SJCRH30 (cell line): Measurements from ENCODE around the gene GPATCH2. TPM values are rescaled to one million over a fixed set of nuclear protein-coding genes. Genes with fewer than 3 reads are reported as not detected.

Experiments
- DNase-seq, 2 experiments: peaks; one replicate each; pipeline ENCODE4 v3.0.0-alpha.2; 2015 to 2020
- H3K27ac ChIP-seq: fragments of 250-450 bp; sonication (Bioruptor Pico); 2 replicates; pipeline ENCODE4 v1.5.1; 2020; ENCODE audit warnings: mild to moderate bottlenecking, moderate library complexity
- H3K27me3 ChIP-seq: fragments of 250-450 bp; sonication (Bioruptor Pico); 2 replicates; pipeline ENCODE4 v1.5.1; 2020; ENCODE audit warnings: mild to moderate bottlenecking, moderate library complexity
- H3K36me3 ChIP-seq: fragments of 250-450 bp; sonication (Bioruptor Pico); 2 replicates; pipeline ENCODE4 v1.5.1; 2020; ENCODE audit warnings: mild to moderate bottlenecking, moderate library complexity
- H3K4me1 ChIP-seq: fragments of 250-450 bp; sonication (Bioruptor Pico); 2 replicates; pipeline ENCODE4 v1.5.1; 2020; ENCODE audit warnings: mild to moderate bottlenecking, moderate library complexity
- H3K4me3 ChIP-seq: fragments of 250-450 bp; sonication (Bioruptor Pico); 2 replicates; pipeline ENCODE4 v1.5.1; 2020; ENCODE audit warnings: mild to moderate bottlenecking, moderate library complexity
- H3K9me3 ChIP-seq: fragments of 250-450 bp; sonication (Bioruptor Pico); replicated peaks from 2 replicates; pipeline ENCODE4 v1.5.1; 2020; ENCODE audit warnings: mild to moderate bottlenecking, moderate library complexity
- total RNA-seq: library from RNA; depleted of rRNA; stranded (reverse); fragments of >200 nt; shearing (Covaris generic); gene quantifications from 2 replicates; pipeline ENCODE4 v1.2.3, GENCODE V29; 2014

GPATCH2 gene
- total RNA-seq, 1 experiment from 2014 or later = 28.1 TPM

DNA sequence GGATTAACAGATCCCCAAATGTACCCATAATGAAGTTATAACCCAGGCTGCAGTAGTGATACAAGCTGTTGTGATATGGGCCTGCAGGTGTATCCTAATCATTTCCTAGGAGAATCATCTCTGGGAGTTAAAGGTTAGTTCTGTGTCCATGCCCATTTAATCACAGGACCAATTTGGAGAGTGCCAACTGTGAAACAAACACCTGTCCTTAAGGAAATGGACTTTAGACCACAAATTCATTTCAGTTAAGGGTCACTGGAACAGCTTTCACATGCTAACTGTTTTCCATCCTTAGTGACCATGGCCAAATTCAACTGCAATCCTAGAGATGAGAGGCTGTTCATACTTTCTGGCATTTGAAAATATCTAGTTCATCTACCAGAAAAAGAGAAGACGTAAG is 160.9 kb downstream of the GPATCH2 start:
- Histone ChIP-seq H3K27ac (no peak overlapping the region), H3K36me3 (no peaks in the 10 kb centered on the region), H3K4me1 (no peaks in the 10 kb centered on the region; the same call in 1 of the 2 replicates), H3K4me3 (no peak overlapping the region), H3K27me3 (no peaks in the 10 kb centered on the region), H3K9me3 (0 out of 2 replicates have a peak, but pooled peaks cover 2% of the 10 kb centered on the region)
- DNase-seq = peak in 1 of 2 experiments; percentile 6

GRCh38 chr1:217465102-217465501 is 165.8 kb downstream of the GPATCH2 start:
- Histone ChIP-seq H3K27ac (no peak overlapping the region), H3K27me3 (no peaks in the 10 kb centered on the region), H3K9me3 (0 out of 2 replicates have a peak, but pooled peaks cover 7% of the 10 kb centered on the region), H3K36me3 (no peaks in the 10 kb centered on the region), H3K4me3 (no peak overlapping the region), H3K4me1 (no peaks in the 10 kb centered on the region)
- DNase-seq = no peak

- no peak for DNase-seq
- Histone ChIP-seq H3K27ac (no peak overlapping the region), H3K36me3 (no peaks in the 10 kb centered on the region), H3K9me3 (0 out of 2 replicates have a peak, but pooled peaks cover 7% of the 10 kb centered on the region), H3K4me1 (no peaks in the 10 kb centered on the region), H3K27me3 (no peaks in the 10 kb centered on the region), H3K4me3 (no peak overlapping the region)
Observed at GRCh38 chr1:217462666-217463065, 168.2 kb downstream of the GPATCH2 start.

GRCh38 chr1:217462159-217462558 is 168.7 kb downstream of the GPATCH2 start:
- Histone ChIP-seq H3K36me3 (no peaks in the 10 kb centered on the region), H3K4me1 (no peaks in the 10 kb centered on the region), H3K9me3 (0 out of 2 replicates have a peak, but pooled peaks cover 7% of the 10 kb centered on the region), H3K27me3 (no peaks in the 10 kb centered on the region), H3K27ac (no peak overlapping the region), H3K4me3 (no peak overlapping the region)
- no peak for DNase-seq

DNA sequence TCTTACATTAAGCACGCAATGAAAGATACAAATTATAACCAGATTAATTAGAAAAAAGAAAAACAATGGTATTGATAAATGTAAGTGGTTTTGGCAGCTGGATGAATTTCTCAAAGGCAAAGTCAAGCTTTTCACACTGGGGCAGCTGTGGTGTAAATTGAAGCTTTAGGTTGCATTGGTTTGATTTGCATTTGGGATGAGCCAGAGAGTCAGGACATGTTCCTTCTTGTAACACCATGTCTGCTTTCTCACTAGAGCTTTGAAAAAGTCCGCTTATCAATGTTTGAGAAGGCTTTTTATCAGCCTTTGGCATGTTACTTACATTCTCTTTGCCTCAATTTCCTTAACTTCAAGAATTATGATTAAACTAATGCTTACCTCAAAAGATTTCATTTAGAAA is 173.9 kb downstream of the GPATCH2 start:
- Histone ChIP-seq H3K27me3 (no peaks in the 10 kb centered on the region), H3K36me3 (no peaks in the 10 kb centered on the region), H3K9me3 (no peaks in the 10 kb centered on the region), H3K4me3 (no peak overlapping the region), H3K27ac (no peak overlapping the region), H3K4me1 (no peaks in the 10 kb centered on the region)
- DNase-seq = no peak

DNA sequence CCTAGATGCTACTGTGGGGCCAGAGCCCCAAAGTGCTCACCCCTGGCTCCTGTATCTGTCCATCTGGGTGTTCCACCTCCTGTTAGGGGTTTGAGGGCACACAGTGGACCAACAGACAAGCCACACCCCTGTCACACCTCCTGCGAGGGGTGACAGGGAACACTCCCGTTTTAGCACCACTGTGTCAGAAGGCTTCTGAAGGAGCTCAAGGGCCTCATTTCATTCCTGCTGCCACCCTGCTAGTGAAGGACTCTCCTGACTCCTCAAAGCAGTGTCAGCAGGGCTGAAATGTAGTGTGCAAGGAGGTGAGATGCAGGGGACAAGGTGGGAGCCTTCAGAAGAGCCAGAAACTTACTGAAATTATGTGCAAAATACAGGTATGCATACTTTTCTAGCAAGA is 174.6 kb downstream of the GPATCH2 start:
- Histone ChIP-seq H3K36me3 (no peaks in the 10 kb centered on the region), H3K27ac (no peak overlapping the region), H3K9me3 (no peaks in the 10 kb centered on the region), H3K4me3 (no peak overlapping the region), H3K27me3 (no peaks in the 10 kb centered on the region), H3K4me1 (no peaks in the 10 kb centered on the region)
- DNase-seq = no peak

GRCh38 chr1:217453816-217454215 is 177.1 kb downstream of the GPATCH2 start:
- Histone ChIP-seq H3K27ac (no peak overlapping the region), H3K9me3 (no peaks in the 10 kb centered on the region), H3K4me1 (no peaks in the 10 kb centered on the region), H3K36me3 (no peaks in the 10 kb centered on the region), H3K4me3 (no peak overlapping the region), H3K27me3 (no peaks in the 10 kb centered on the region)
- DNase-seq = no peak

DNA sequence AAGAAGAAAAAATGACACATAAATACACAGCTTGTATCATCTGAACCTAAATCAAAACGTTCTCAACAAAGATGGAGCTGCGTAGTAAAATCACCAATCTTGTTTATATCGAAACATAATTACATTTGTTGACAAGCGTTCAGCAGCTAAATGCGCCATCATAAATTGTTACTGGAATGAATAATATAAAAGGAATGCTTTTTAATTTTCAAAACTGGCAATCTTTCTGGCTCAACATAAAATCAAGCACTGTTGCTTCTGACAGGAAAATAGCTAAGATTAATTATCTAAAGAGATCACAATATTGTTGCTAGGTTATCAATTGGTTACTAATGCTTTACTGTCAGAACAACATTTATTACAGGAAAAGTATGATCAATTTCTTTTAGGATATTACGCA is 181.5 kb downstream of the GPATCH2 start:
- Histone ChIP-seq H3K27me3 (no peaks in the 10 kb centered on the region), H3K4me3 (no peak overlapping the region), H3K36me3 (no peaks in the 10 kb centered on the region), H3K4me1 (no peaks in the 10 kb centered on the region), H3K9me3 (no peaks in the 10 kb centered on the region), H3K27ac (no peak overlapping the region)
- DNase-seq = no peak

DNA sequence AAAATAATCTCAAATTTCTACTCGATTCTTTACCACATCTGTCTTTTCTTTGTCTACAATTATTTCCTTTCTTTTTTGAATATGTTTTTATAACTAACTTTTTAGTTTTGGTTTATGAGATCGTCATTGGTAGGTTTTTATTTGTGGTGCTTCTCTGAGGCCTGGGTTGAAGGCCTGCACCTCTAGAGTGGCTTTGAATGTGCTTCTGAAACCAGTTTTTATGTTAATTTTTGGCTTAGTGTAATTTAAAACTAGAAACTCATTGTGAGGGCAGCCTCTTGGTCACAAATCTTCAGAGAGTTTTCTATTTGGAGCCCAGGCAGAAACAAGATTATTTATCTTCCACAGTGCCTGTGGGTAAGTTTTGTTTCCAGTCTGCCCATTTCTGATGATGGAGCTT is 187.0 kb downstream of the GPATCH2 start:
- no peaks in the 10 kb centered on the region for H3K36me3 ChIP-seq
- H3K9me3 ChIP-seq = no peaks in the 10 kb centered on the region
- H3K27ac ChIP-seq = no peak overlapping the region
- H3K4me3 ChIP-seq = no peak overlapping the region
- no peaks in the 10 kb centered on the region for H3K27me3 ChIP-seq
- no peaks in the 10 kb centered on the region for H3K4me1 ChIP-seq
- no peak for DNase-seq

DNA sequence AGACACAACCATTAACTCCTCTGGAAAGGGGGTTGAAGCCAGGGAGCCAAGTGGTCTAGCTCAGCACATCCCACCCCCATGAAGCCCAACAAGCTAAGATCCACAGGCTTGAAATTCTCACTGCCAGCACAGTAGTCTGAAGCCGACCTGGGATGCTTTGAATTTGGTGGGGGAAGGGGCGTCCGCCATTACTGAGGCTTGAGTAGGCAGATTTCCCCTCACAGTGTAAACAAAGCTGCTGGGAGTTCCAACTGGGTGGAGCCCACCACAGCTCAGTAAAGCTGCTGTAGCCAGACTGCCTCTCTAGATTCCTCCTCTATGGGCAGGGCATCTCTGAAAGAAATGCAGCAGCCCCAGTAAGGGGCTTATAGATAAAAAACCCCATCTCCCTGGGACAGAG is 193.5 kb downstream of the GPATCH2 start:
- no peak overlapping the region for H3K4me3 ChIP-seq
- H3K27ac ChIP-seq = no peak overlapping the region
- H3K9me3 ChIP-seq = no peaks in the 10 kb centered on the region
- no peaks in the 10 kb centered on the region for H3K27me3 ChIP-seq
- H3K36me3 ChIP-seq = 0 out of 2 replicates have a peak, but pooled peaks cover 4% of the 10 kb centered on the region
- H3K4me1 ChIP-seq = no peaks in the 10 kb centered on the region
- DNase-seq = no peak

DNA sequence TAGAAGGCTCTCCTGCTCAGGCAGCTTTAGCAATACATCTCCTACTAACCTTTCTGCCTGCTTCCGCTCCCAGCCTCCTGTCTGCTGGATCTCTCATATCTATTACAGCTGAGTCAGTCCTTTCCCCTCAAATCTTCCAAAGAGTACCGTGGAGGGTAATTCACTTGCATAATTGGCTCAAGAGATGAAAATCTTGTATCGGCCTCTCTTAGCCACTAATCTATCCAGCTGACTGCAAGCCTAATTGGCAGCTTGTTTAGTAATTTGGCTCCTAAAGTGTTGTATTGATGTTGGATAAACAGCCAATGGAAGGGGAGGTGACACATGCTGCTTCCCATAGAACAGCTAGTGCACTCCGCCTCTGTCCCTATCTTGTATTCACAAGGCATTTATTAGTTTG is 195.7 kb downstream of the GPATCH2 start:
- Histone ChIP-seq H3K4me1 (no peaks in the 10 kb centered on the region), H3K27ac (no peak overlapping the region), H3K36me3 (0 out of 2 replicates have a peak, but pooled peaks cover 4% of the 10 kb centered on the region), H3K4me3 (no peak overlapping the region), H3K9me3 (no peaks in the 10 kb centered on the region), H3K27me3 (no peaks in the 10 kb centered on the region)
- DNase-seq = no peak

GRCh38 chr1:217433664-217434063 is 197.2 kb downstream of the GPATCH2 start:
- no peak for DNase-seq
- Histone ChIP-seq H3K4me3 (no peak overlapping the region), H3K9me3 (no peaks in the 10 kb centered on the region), H3K4me1 (no peaks in the 10 kb centered on the region), H3K27me3 (no peaks in the 10 kb centered on the region), H3K27ac (no peak overlapping the region), H3K36me3 (0 out of 2 replicates have a peak, but pooled peaks cover 4% of the 10 kb centered on the region)

DNA sequence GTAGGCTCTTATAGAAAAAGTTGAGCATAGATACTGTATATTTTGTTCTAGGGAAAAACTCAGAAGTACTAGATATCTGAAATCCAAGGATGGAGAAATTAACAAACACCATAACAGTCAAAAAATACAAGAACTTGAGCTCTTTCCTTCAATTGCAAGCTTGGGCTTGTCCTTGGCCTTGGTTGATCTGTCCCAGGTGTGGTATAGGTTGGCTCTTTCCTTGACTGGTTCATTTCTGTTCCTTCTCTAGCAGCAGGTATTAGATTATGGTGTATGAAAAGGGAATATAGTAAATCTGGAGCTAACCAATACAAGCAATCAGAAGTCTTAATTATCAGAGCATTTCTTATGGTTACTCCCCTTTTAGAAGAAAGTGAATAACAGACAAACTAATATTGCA is 198.6 kb downstream of the GPATCH2 start:
- Histone ChIP-seq H3K4me3 (no peak overlapping the region), H3K4me1 (no peaks in the 10 kb centered on the region), H3K27me3 (no peaks in the 10 kb centered on the region), H3K9me3 (no peaks in the 10 kb centered on the region), H3K27ac (no peak overlapping the region), H3K36me3 (no peaks in the 10 kb centered on the region)
- no peak for DNase-seq

DNA sequence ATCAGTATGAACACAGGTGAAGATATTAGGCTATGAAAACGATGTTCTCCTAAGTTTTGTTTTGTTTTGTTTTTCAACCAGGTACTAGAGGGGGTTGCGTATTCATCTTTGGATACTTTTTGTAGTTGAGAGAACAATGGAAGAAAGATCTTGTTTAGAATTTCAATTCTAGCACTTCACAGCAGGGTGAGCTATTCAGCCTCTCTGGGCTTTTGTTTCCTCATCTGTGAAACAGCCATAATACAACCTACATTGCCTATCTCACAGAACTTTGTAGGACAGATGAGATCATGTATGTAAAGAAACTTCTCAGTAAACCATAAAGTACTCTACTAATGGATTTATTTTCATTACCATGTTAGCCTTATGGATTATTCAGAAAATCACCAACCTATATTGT is 199.5 kb downstream of the GPATCH2 start:
- no peak for DNase-seq

DNA sequence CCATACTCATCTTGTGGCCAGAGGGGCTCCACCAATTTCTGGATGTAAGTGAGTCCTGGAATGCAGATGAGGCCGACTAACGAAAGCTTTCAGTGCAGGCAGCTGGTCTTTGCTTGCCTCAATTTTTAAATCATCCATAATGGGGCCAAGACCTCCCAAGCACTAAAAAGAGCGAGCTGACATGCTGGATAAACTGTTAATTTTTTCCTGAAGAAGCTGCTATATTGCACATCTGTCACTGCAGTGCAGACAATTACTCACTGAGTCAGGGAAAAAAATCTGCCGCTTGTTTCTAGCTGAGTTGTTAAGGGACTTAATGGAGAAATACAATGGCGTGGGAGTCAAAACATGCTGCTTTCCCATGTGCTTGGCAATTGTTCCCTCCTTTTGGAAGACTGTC is 205.5 kb downstream of the GPATCH2 start:
- H3K27me3 ChIP-seq = no peaks in the 10 kb centered on the region
- peak in 1 of 2 experiments; percentile 13 for DNase-seq
- no peak overlapping the region for H3K4me3 ChIP-seq
- no peak overlapping the region for H3K27ac ChIP-seq
- H3K4me1 ChIP-seq = 0 out of 2 replicates have a peak, but pooled peaks cover 2% of the 10 kb centered on the region
- no peaks in the 10 kb centered on the region for H3K9me3 ChIP-seq
- no peaks in the 10 kb centered on the region for H3K36me3 ChIP-seq

More for the DNA sequence above, 199.5 kb downstream of the GPATCH2 start:
- H3K36me3 ChIP-seq = no peaks in the 10 kb centered on the region
- no peaks in the 10 kb centered on the region for H3K4me1 ChIP-seq
- no peak overlapping the region for H3K4me3 ChIP-seq
- no peaks in the 10 kb centered on the region for H3K9me3 ChIP-seq
- H3K27ac ChIP-seq = no peak overlapping the region
- H3K27me3 ChIP-seq = no peaks in the 10 kb centered on the region

- Histone ChIP-seq H3K36me3 (no peaks in the 10 kb centered on the region), H3K27ac (no peak overlapping the region), H3K4me3 (peak overlapping the region; percentile 46), H3K4me1 (no peaks in the 10 kb centered on the region), H3K9me3 (no peaks in the 10 kb centered on the region; the same call in 1 of the 2 replicates), H3K27me3 (no peaks in the 10 kb centered on the region)
- no peak for DNase-seq
Observed at GRCh38 chr1:217419194-217419551, 211.7 kb downstream of the GPATCH2 start.
